HG03095 (cell line): ENCODE results near the gene MCUR1.
"Not testable (repeated sequence)": the region's sequence is repeated elsewhere in the genome, so short reads cannot be mapped to it uniquely, and the experiment has no call there.

Experiments
- ATAC-seq: cut with Tn5 transposase; IDR thresholded peaks from one replicate; pipeline ENCODE4 v1.9.1; 2021; ENCODE audit warnings: moderate library complexity; ENCODE audit not compliant: unreplicated experiment

The MCUR1 gene

DNA sequence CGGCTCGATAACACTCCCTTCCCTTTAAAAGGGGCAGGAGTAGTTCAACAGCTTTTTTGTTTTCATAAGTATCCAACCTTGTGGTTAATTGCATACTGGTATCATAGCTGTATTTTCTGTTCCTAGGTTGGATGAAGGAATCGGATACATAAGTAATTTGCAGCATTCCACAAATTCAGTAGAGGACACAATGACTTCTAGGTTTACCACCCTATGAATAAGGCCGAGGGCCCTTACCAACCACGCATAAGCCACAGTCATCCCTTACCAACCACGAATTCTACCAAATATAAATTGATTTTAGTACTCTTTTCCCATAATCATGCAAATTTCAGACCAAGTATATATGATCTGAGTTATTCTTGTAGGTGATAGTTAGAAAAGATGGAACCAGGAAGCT is 36.3 kb downstream of the MCUR1 start:
- no peak for ATAC-seq

DNA sequence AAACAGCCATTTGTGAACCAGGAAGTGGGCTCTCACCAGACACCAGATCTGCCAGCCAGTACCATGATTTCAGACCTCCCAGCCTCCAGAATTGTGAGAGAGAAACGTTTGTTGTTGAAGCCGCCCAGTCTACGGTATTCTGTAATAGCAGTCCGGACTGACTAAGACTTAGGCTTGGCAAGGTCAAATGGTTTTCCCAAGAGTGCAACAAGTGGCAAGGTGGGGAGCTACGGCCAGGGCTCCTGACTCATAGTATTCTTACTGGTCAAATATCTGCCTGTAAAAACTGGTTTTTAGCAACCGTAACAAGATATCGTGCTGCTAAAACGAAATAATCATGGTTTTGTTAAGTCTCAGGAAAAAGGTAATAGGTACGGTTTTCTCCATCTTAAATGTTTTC is 37.8 kb downstream of the MCUR1 start:
- no peak for ATAC-seq

DNA sequence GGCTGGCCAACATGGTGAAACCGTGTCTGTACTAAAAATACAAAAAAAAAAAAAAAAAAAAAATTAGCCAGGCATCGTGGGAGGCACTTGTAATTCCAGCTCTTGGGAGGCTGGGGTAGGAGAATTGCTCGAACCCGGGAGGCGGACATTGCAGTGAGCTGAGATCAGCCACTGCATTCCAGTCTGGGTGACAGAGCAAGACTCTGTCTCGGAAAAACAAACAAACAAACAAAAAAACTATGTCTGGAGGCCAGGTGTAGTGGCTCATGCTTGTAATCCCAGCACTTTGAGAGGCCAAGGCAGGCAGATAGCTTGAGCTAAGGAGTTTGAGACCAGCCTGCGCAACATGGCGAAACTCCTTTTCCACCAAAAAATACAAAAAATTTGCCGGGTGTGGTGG is 38.9 kb downstream of the MCUR1 start:
- not testable (repeated sequence) for ATAC-seq

DNA sequence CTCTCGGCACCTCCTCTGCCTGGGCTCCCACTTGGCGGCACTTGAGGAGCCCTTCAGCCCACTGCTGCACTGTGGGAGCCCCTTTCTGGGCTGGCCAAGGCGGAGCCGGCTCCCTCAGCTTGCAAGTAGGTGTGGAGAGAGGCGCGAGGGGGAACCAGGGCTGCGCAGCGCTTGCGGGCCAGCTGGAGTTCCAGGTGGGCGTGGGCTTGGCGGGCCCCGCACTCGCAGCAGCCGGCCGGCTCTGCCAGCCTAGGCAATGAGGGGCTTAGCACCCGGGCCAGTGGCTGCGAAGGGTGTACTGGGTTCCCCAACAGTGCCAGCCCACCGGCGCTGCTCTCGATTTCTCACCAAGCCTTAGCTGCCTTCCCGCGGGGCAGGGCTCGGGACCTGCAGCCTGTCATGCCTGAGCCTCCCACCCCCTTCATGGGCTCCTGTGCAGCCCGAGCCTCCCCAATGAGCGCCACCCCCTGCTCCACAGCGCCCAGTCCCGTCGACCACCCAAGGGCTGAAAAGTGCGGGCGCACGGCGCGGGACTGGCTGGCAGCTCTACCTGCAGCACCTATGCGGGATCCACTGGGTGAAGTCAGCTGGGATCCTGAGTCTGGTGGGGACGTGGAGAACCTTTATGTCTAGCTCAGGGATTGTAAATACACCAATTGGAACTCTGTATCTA is 41.9 kb downstream of the MCUR1 start:
- not testable (repeated sequence) for ATAC-seq

DNA sequence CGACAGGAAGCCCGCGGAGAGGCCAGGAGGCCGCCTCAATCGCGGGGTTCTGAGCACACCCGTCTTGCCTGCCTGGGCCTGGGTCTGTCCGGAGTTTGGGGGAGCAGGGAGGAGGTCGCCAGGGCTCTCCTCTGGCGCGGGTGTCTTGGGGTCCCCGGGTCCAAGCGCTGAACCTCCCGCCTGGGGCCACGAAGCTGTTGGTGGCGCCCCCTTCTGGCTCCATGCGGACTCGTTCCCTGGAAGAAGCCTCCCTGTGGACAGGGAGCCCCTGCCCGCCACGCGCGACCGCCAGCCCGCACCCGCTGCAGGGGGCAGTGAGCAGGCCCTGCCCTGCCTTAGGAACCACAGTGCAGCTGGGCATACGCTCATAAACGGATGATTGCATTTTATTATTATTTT is 44.7 kb downstream of the MCUR1 start:
- ATAC-seq = no peak

DNA sequence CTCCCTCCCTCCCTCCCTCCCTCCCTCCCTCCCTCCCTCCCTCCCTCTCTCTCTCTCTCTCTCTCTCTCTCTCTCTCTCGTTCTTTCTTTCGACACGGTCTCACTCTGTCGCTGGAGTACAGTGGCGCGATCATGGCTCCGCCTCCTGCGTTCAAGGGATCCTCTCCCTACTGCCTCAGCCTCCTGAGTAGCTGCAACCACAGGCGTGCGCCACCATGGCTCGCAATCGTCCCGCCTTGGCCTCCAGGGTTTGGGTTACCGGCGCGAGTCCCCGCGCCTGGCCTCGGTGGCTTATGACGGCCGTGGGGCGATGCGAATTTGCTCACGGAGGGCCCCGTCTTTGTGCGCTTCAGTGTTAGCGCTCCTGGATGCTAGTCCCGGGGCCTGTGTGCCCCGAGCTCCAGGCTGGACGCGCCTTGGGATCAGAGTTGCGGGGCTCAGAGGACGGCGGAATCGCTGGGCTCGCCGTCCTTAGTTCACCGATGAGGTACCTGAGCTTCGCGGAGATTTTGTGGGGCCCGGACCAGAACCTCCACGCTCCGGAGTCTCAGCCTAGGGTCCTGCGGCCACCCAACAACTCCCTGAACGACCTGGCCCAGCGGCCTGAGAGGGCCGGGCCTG is 45.2 kb downstream of the MCUR1 start:
- no peak for ATAC-seq

DNA sequence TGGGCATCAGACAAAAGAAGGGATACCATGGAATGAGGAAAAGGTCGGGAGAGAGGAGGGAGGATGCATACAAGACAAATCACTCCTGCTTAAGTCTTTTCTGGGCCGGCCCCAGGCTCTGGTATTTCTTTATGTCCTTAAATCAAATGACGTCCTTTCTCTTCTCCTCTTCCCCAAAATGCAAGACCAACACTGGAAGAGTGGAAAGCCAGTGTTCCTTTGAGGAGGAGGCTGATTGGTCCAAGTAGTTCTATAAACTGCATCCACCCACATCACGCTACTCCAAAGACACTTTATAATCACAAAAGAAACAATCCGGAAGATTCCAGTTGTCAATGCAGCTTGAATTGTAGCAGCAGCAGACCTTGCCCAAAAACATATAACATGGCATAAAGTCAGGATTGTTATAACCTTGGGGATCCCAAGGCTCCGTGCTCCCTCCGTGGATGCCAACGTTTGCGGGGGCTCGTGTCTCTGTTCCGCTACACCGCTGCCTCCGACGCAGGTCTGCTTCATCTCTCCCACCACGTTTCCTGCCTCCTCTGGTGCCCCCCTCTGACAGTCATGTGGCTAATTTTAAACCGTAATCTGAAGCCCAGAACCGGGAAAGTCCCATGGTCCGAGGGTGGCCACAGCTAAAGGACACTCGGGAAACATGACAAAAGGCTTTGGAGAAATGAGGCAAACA is 47.1 kb downstream of the MCUR1 start:
- ATAC-seq = no peak

DNA sequence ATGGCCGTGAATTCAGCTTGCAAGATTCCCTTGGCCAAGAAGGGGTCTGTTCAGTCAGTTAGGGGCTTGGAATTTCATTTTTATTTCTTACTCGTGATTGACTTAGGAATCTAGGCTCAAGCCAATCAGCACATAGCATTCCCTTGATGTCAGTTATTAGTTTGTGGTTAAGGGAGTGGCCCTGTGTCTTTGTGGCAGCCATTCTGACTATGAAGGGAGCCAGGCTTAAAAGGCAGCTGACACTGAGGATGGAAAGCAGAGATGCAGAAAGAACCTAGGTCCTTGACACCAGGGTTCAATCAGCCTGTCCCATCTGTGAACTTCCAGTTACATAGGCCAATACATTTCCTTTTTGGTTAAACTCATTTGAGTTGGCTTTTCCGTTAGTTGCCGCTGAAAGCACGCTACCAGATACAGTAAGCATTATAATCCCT is 48.1 kb downstream of the MCUR1 start:
- ATAC-seq = no peak

DNA sequence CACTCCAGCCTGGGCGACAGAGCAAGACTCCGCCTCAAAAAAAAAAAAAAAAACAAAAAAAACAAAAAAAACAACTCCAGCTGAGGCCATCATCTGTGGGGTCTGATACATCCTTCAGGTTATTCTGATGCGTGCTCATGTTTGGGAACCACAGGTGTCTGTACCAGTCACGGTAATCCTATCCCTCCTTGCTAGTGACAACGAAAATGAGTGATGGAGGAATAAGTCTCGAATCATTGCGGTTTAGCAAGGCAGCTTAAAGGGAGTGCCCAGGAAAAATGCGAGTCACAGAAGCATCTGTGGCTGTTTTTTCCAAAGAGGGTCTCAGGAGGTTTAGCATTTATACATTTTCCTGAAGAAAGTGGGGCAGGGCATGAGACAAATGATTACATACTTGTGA is 48.8 kb downstream of the MCUR1 start:
- no peak for ATAC-seq

DNA sequence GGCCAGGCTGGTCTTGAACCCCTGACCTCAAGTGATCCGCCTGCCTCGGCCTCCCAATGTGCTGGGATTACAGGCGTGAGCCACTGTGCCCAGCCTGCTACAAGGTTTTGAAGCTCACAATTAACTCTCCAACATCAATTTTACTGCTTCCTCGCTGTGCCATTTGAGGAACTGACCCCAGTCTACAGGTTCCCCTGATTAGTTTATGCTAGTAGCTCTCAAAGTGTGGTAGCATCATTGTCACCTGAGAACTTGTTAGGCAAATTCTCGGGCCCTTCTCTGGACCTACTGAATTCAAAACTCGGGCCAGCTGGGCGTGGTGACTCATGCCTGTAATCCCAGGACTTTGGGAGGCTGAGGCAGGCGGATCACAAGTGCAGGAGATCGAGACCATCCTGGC is 49.4 kb downstream of the MCUR1 start:
- no peak for ATAC-seq

DNA sequence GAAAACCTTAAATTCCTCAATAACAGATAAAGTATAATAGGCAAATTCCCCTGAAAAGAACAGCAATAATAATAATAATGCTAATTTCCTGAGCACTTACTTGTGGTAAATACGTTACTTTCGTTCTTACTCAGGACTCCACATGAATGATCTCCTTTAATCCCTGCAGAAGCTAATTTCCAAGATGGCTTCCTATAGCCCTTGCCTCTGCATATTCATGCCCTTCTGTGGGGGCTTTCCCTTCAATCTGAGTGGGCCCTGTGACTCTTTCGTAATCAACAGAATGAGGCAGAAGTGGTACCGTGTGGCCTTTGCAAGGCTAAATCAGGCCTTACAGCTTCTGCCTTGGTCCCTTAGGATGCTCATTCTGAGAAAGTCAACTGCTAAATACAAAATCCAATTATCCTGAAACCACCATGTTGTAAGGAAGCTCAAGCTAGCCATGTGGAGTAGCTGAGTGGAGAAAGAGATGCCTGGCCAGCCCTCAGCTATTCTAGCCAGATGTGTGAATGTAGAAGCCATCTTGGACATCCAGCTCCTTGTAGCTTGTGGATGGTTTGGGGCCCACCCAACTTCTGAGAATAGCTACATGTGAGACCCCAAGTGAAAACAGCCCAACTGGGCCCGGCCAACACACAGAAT is 50.5 kb downstream of the MCUR1 start:
- no peak for ATAC-seq

DNA sequence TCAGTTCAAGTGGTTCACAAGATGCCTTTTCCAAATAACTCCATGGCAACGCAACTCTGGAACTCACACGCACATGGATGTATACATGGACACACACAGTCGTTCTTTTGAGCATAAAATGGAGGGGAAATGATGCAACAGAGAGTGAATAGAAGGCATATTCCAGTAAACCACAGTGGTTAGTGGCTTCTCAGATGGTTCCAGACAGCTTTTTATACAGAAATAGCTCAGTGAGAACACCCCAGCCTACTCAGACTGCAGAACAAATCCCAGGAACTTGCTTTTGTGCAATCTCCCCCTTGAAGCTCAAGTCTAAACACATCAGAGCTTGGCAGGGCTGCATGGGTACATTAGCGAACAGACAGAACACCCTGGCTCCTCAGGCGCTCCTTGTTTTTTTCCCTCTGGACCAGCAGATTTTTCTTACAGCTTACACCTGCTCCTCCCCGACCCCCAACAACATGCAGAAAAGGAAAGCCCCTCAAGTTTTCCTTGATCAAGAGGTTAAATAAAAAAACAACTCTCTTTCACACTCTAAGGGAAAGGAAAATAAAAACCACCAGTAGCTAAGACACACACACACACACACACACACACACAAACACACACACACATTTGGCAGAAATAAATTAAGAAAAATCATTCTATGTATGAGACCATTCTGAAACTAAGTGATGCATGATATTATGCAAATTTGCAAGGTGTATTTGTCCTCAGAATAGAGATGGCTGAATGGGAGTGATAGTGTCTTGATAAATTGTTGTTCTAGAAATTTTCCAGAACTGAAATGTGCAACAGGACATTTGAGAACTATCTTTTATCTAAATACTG is 51.5 kb downstream of the MCUR1 start:
- ATAC-seq = no peak

DNA sequence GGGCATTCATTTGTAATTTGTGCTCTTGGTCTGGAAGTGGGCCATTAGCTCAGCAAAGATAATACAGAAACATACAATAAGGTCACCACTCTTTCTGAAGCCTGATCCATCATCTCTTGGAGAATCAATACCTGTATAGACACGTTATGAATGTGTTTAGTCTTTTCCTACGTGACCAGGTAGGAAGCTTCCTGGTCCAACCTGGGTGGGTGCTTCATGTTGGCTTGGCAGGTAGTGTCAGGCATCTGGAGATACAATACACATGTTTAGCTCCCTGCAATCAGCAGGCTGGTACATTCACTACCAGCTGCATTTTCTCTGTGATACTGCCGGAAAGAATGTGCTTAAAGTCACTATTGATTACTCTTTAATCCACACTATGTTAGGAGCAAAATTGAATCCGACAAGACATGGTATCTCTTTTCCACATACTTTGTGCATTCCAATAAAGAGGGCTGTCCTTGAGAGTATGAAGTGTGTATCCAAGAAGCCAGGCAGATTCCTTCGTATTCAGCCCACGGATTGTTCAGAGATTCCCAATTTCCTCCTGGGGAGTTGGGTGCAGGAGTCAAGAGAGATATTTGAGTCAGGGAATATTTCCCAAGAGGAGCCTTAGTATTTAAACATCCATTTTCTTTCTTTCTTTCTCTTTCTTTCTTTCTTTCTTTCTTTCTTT is 52.9 kb downstream of the MCUR1 start:
- no peak for ATAC-seq

DNA sequence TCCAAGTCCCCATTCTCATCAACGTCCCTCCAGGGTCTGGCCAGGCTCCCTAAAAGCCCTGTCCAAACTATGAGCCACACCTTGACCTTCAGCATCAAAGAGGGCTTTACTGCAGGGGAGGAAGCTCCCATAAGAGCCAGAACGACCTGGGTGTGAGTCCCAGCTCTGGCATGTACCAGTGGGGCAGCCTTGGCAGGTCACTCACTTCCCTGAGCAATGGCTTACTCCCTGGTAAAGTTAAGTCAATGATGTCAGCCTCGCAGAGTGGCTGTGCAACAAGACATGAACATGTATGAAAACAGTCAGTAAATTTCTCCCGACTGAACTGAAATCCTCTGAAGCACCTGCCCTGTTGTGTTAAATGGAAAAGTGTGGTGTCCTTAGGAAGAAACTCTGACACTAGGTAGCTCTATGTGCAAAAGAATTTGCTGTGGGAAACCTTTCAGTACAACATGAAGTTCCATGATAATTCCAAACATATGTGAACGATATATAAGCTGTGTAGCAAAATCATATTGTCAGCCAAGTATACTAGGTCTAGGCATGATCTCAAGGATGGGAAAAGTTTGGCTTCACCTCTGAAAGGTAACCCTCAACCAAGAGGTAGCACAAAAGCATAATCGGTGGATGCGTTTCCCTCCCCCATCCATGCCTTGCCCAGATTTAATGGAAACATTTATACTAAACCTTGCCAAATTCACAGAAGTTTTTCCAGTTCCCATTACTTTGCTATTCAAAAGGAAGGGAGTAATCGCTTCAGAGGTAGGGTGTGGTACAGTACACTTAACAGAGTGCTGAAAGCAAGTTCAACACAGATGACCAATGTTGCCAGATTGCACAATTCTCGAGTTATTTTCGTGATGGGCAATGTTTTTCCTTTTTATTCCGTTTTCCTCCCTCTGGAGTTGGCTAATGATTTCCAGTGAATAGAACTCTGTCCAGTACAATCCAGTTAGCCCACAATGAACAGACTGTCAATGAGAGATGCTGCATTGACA is 53.8 kb downstream of the MCUR1 start:
- no peak for ATAC-seq

DNA sequence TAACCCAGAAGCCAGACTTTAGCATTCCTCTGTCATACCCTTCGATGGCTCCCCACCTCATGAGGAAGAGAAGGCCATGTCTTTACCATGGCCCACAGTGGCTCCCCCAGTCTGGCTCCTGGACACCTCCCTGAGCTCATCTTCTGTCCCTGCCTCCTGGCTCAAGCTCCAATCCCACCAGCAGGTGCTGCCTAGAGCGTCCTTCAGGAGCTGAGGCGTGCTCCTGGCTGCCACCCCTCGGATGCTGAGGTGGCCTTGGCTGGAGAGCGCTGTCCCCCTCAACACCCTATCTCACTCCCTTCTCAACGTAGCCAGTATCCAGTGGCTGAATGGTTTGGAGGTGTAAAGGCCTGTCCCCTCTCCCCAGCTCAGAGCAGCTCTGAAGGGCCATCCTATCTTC is 55.3 kb downstream of the MCUR1 start:
- no peak for ATAC-seq

DNA sequence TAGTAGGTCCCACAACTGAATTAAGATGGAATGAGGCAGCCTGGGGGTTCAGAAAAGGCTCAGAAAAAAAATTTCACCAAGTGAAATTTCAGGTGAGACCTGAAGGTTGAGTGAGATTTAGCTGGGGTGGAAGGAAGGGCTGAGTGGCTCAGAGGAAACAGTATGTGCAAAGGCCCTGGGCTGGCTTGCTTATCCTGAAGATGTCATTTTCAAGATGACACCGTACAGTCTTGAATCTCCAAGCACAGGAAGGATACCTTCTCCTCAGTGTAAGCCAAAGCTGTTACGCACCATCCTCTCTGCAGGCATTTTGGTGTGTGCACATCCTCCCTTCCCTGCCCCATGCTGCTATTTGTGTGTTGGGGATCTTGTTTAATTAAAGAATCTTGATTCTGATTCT is 59.7 kb downstream of the MCUR1 start:
- no peak for ATAC-seq

DNA sequence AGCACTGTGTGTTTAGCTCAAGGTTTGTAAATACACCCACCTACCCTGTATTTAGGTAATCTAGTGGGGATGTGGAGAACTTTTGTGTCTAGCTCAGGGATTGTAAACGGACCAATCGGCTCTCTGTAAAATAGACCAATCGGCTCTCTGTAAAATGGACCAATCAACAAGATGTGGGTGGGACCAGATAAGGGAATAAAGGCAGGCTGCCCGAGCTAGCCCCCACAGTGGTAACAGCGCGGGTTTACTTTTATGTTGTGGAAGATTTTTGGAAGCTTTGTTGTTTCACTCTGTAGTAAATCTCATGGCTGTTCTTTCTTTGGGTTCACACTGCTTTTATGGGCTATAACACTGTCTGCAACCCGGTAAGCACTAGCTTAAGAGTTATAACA is 70.6 kb downstream of the MCUR1 start:
- ATAC-seq = no peak

DNA sequence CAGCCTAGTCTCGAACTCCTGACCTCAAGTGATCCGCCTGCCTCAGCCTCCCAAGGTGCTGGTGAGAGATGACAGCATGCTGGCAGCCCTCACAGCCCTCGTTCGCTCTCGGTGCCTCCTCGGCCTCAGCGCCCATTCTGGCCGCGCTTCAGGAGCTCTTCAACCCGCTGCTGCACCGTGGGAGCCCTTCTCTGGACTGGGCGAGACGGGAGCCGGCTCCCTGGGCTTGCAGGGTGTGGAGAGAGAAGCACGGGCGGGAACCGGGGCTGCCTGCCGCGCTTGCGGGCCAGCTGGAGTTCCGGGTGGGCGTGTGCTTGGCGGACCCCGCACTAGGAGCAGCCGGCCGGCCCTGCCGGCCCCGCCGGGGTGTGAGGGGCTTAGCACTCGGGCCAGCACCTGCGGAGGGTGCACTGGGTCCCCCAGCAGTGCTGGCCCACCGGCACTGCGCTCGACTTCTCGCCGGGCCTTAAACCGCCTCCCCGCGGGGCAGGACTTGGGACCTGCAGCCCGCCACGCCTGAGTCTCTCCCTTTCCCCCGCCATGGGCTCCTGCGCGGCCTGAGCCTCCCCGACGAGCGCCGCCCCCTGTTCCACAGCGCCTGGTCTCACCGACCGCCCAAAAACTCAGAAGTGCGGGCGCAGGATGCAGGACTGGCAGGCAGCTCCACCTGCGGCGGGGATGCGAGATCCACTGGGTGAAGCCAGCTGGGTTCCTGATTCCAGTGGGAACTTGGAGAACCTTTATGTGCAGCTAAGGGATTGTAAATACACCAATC is 71.2 kb downstream of the MCUR1 start:
- ATAC-seq = no peak

DNA sequence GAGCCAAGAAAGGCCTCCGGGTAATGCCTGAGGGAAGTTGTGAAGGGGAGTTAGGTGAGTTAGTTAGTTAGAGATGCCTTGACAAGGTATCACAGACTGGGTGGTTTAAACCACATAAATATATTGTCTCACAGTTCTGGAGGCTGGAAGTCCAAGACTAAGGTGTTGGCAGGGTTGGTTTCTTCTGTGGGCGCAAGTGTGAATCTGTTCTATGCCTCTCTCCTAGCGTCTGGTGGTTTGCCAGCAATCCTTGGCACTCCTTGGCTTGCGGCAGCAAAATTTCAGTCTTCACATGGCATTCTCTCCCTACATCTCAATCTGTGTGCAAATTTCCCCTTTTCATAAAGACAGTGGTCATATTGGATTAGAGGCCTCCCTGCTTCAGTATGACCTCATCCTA is 73.0 kb downstream of the MCUR1 start:
- no peak for ATAC-seq
